ENCODE data around the gene DCTN4. TPM values are rescaled to one million over a fixed set of nuclear protein-coding genes. Genes with fewer than 3 reads are reported as not detected.
"Not testable (repeated sequence)": the region's sequence is repeated elsewhere in the genome, so short reads cannot be mapped to it uniquely, and the experiment has no call there.

DCTN4 gene
- total RNA-seq: 10 to 100 TPM; 40.8 to 45.2 TPM

- Histone ChIP-seq H3K4me1 (peaks cover 11% of the 10 kb centered on the region), H3K4me3 (peak within 1 kb of the TSS; percentile 53), H3K9me3 (no peaks in the 10 kb centered on the region), H3K36me3 (peaks cover 2% of the 10 kb centered on the region), H3K27me3 (no peaks in the 10 kb centered on the region), H3K27ac (peak within 1 kb of the TSS; percentile 90), H3K9ac (ENCODE audit: low read depth in 2 of 2, low read length in 2 of 2) (peak within 1 kb of the TSS; percentile 69 to 90)
- TF ChIP-seq CTCF (IDR thresholded peaks at IDR 0.05): no peak
- peak; percentile 95 for DNase-seq
- intact Hi-C loops (cut with DNase I): no loop called here
Observed at GRCh38 chr5:150758531-150759333, at the start of gene DCTN4. TSS of gene DCTN4 (minus strand) at chr5:150759017. CDS start at chr5:150758993, 24 bp downstream.

- no peaks in the 10 kb centered on the region for H3K9me3 ChIP-seq
- H3K4me3 ChIP-seq: no peak overlapping the region
- no peak for DNase-seq
- H3K4me1 ChIP-seq: no peaks in the 10 kb centered on the region
- H3K9ac ChIP-seq (ENCODE audit: low read depth in 2 of 2, low read length in 2 of 2): no peak overlapping the region
- TF ChIP-seq CTCF (IDR thresholded peaks at IDR 0.05): no peak
- no peak overlapping the region for H3K27ac ChIP-seq
- H3K27me3 ChIP-seq: no peaks in the 10 kb centered on the region
- intact Hi-C loops (cut with DNase I): loop anchor here (2.0 kb wide), 1 partner anchor 42 kb away; the partner anchor contains the start of gene IRGM
- H3K36me3 ChIP-seq: no peaks in the 10 kb centered on the region
Observed at GRCh38 chr5:150804388-150804787, 45.6 kb upstream of the DCTN4 start.

- H3K27me3 ChIP-seq: no peaks in the 10 kb centered on the region
Observed at GRCh38 chr5:150801117-150801927, 42.5 kb upstream of the DCTN4 start.

GRCh38 chr5:150797384-150797783, 38.6 kb upstream of the DCTN4 start:
- no peak for TF ChIP-seq CTCF (IDR thresholded peaks at IDR 0.05)
- Histone ChIP-seq H3K4me3 (no peak overlapping the region), H3K27ac (no peak overlapping the region), H3K27me3 (no peaks in the 10 kb centered on the region), H3K4me1 (no peaks in the 10 kb centered on the region), H3K36me3 (no peaks in the 10 kb centered on the region), H3K9ac (ENCODE audit: low read depth in 2 of 2, low read length in 2 of 2) (no peak overlapping the region), H3K9me3 (no peaks in the 10 kb centered on the region)
- DNase-seq: no peak
- intact Hi-C loops (cut with DNase I): no loop called here

More at GRCh38 chr5:150801117-150801927, 42.5 kb upstream of the DCTN4 start:
- peak; percentile 37 for DNase-seq
- Histone ChIP-seq H3K9me3 (no peaks in the 10 kb centered on the region), H3K27ac (peak overlapping the region; percentile 19), H3K36me3 (no peaks in the 10 kb centered on the region), H3K4me1 (no peaks in the 10 kb centered on the region), H3K4me3 (peak overlapping the region; percentile 24), H3K9ac (ENCODE audit: low read depth in 2 of 2, low read length in 2 of 2) (peak overlapping the region in 1 of 2 donors; percentile 46)
- intact Hi-C loops (cut with DNase I): no loop called here
- TF ChIP-seq CTCF (IDR thresholded peaks at IDR 0.05): peak; percentile 54

- no peaks in the 10 kb centered on the region for H3K9me3 ChIP-seq
- no peak overlapping the region for H3K4me3 ChIP-seq
- intact Hi-C loops (cut with DNase I): no loop called here
- no peaks in the 10 kb centered on the region for H3K27me3 ChIP-seq
- H3K27ac ChIP-seq: no peak overlapping the region
- DNase-seq: no peak
- H3K4me1 ChIP-seq: no peaks in the 10 kb centered on the region
- H3K9ac ChIP-seq (ENCODE audit: low read depth in 2 of 2, low read length in 2 of 2): no peak overlapping the region
- H3K36me3 ChIP-seq: no peaks in the 10 kb centered on the region
- no peak for TF ChIP-seq CTCF (IDR thresholded peaks at IDR 0.05)
Observed at GRCh38 chr5:150794927-150795326, 36.1 kb upstream of the DCTN4 start.

GRCh38 chr5:150793423-150793888, 34.6 kb upstream of the DCTN4 start:
- H3K9me3 ChIP-seq; H3K9ac ChIP-seq (ENCODE audit: low read depth in 2 of 2, low read length in 2 of 2); intact Hi-C loops (cut with DNase I); H3K4me3 ChIP-seq; H3K27me3 ChIP-seq; H3K4me1 ChIP-seq; H3K36me3 ChIP-seq; DNase-seq; H3K27ac ChIP-seq: not testable (repeated sequence)
